ENCODE data around the gene YBX3. TPM values are rescaled to one million over a fixed set of nuclear protein-coding genes. Genes with fewer than 3 reads are reported as not detected.
"Not testable (repeated sequence)": the region's sequence is repeated elsewhere in the genome, so short reads cannot be mapped to it uniquely, and the experiment has no call there.

The YBX3 gene
- total and polyA plus RNA-seq, 8 donors = 158 to 585 (median 293) TPM

- DNase-seq = no peak
- peaks cover 0 to 10% (median 3%) of the 10 kb centered on the region in 4 donors for H3K4me1 ChIP-seq
- peaks cover 0 to 12% (median 0%) of the 10 kb centered on the region in 3 donors for H3K27me3 ChIP-seq
- no peaks in the 10 kb centered on the region for H3K36me3 ChIP-seq
- intact Hi-C loops (cut with DNase I; ENCODE audit: low total_unique reads) = no loop called here
- 43 to 70% (median 52%) methylated on average over 7 to 11 of the region's 11 CpGs for WGBS, 5 donors
- no peak overlapping the region for H3K4me3 ChIP-seq
- TF ChIP-seq POLR2A (IDR thresholded peaks at IDR 0.05) (no peak), POLR2AphosphoS5 (IDR thresholded peaks at IDR 0.05) (no peak), EP300 (IDR thresholded peaks at IDR 0.05) (no peak)
- TF ChIP-seq, protein P1, sequence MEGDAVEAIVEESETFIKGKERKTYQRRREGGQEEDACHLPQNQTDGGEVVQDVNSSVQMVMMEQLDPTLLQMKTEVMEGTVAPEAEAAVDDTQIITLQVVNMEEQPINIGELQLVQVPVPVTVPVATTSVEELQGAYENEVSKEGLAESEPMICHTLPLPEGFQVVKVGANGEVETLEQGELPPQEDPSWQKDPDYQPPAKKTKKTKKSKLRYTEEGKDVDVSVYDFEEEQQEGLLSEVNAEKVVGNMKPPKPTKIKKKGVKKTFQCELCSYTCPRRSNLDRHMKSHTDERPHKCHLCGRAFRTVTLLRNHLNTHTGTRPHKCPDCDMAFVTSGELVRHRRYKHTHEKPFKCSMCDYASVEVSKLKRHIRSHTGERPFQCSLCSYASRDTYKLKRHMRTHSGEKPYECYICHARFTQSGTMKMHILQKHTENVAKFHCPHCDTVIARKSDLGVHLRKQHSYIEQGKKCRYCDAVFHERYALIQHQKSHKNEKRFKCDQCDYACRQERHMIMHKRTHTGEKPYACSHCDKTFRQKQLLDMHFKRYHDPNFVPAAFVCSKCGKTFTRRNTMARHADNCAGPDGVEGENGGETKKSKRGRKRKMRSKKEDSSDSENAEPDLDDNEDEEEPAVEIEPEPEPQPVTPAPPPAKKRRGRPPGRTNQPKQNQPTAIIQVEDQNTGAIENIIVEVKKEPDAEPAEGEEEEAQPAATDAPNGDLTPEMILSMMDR (IDR thresholded peaks at IDR 0.05) = no peak
- H3K9me3 ChIP-seq = no peaks in the 10 kb centered on the region
- no peak overlapping the region for H3K27ac ChIP-seq
These were observed 24.6 kb upstream of the YBX3 start for GRCh38 chr12:10747730-10748129.

GRCh38 chr12:10743420-10743819 lies 20.3 kb upstream of the YBX3 start:
- peaks cover 0 to 12% (median 0%) of the 10 kb centered on the region in 3 donors for H3K27me3 ChIP-seq
- 90 to 96% (median 93%) methylated on average over 6 of the region's 6 CpGs for WGBS, 5 donors
- H3K4me3 ChIP-seq; H3K9me3 ChIP-seq; H3K4me1 ChIP-seq; DNase-seq; H3K36me3 ChIP-seq; H3K27ac ChIP-seq; intact Hi-C loops (cut with DNase I; ENCODE audit: low total_unique reads): not testable (repeated sequence)

DNA sequence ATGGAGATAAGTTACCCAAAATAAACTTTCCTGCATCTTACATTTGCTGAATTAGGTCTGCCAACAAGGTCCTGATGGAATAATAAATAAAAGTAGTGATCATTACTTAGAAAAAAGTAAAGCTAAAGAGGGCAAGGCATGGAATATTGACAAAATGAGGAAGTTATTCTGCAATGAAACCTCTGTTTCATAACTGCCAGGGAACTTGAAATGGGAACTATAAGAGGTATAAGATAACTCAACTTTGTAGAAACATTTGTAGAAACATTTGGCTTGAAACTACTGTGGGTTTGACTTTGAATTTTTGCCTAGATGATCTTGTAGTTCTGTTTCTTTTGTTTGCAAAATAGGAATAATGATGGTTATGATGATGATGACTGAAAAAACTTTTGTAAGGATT lies 18.7 kb upstream of the YBX3 start:
- H3K4me1 ChIP-seq = no peaks in the 10 kb centered on the region
- H3K27ac ChIP-seq = no peak overlapping the region
- no peaks in the 10 kb centered on the region for H3K9me3 ChIP-seq
- TF ChIP-seq, protein P1 (IDR thresholded peaks at IDR 0.05) = no peak
- TF ChIP-seq POLR2A (IDR thresholded peaks at IDR 0.05) = no peak
- TF ChIP-seq POLR2AphosphoS5 (IDR thresholded peaks at IDR 0.05) = no peak
- no peak for TF ChIP-seq EP300 (IDR thresholded peaks at IDR 0.05)
- no peaks in the 10 kb centered on the region for H3K27me3 ChIP-seq
- H3K4me3 ChIP-seq = no peak overlapping the region
- intact Hi-C loops (cut with DNase I; ENCODE audit: low total_unique reads) = no loop called here
- no peak for DNase-seq
- no peaks in the 10 kb centered on the region for H3K36me3 ChIP-seq

DNA sequence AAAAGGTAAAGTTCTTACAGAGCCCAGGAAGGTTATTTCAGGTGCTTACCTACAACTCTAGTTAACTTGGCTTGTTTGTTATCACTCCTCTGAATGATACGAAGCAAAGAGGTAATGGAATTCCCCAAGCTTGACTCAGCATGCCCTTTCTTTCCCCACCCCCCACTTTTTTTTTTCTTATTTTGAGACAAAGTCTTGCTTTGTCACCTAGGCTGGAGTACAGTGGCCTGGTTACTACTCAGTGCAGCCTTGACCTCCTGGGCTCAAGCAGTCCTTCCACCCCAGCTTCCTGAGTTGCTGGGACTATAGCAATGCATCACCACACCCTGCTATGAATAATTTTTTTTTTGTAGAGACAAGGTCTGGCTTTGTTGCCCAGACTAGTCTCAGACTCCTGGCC lies 17.1 kb upstream of the YBX3 start:
- 22 to 43% (median 36%) methylated on average over 1 of the region's 1 CpG for WGBS, 5 donors
- Histone ChIP-seq H3K27ac (no peak overlapping the region), H3K27me3 (no peaks in the 10 kb centered on the region), H3K4me1 (no peaks in the 10 kb centered on the region), H3K4me3 (no peak overlapping the region), H3K9me3 (no peaks in the 10 kb centered on the region), H3K36me3 (no peaks in the 10 kb centered on the region)
- intact Hi-C loops (cut with DNase I; ENCODE audit: low total_unique reads) = no loop called here
- DNase-seq = no peak
- TF ChIP-seq EP300 (IDR thresholded peaks at IDR 0.05) (no peak), POLR2A (IDR thresholded peaks at IDR 0.05) (no peak), POLR2AphosphoS5 (IDR thresholded peaks at IDR 0.05) (no peak)
- TF ChIP-seq, protein P1 (IDR thresholded peaks at IDR 0.05) = no peak

DNA sequence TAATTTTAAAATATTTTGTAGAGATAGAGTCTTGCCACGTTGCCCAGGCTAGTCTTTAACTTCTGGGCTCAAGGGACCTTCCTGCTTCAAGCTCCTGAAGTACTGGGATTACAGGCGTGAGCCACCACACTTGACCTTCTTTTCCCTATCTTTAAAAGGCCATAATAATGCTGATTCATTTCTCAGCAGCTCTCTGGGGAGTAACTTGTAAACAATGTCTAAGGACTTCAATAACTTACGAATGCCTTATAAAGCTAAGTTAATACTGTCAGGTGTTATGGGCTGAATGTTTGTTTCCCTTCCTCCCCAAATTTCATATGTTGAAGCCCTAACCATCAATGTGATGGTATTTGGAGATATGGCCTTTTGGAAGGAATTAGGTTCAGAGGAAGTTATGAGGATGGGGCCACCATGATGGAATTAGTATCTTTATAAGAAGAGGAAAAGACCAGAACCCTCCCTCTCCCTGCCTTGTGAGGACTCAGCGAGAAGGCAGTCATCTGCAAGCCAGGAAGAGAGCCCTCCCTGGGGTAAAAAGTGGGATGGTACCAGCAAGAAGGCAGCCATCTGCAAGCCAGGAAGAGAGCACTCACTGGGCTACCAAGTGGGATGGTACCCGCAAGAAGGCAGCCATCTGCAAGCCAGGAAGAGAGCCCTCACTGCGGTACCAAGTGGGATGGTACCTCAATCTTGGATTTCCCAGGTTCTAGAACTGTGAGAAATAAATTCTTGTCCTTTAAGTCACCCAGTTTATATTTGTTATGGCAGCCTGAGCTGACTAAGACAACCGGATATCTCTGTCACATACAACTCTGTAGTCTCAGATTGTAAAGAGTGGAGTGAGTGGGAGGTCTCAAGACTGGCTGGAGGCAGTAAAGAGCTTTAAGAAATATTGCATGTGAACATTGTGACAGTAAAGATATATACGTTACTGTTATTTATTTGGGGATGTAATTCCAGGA lies 16.3 kb upstream of the YBX3 start:
- Histone ChIP-seq H3K27ac (no peak overlapping the region), H3K36me3 (no peaks in the 10 kb centered on the region), H3K4me3 (no peak overlapping the region), H3K27me3 (no peaks in the 10 kb centered on the region), H3K9me3 (no peaks in the 10 kb centered on the region), H3K4me1 (no peaks in the 10 kb centered on the region)
- WGBS, 5 donors = 76 to 87% (median 84%) methylated on average over 8 of the region's 8 CpGs
- no peak for TF ChIP-seq POLR2A (IDR thresholded peaks at IDR 0.05)
- TF ChIP-seq, protein P1 (IDR thresholded peaks at IDR 0.05) = no peak
- TF ChIP-seq EP300 (IDR thresholded peaks at IDR 0.05) = no peak
- no peak for TF ChIP-seq POLR2AphosphoS5 (IDR thresholded peaks at IDR 0.05)
- intact Hi-C loops (cut with DNase I; ENCODE audit: low total_unique reads) = no loop called here
- DNase-seq = no peak
